Measurements from ENCODE around the gene PRKAR1B. TPM values are rescaled to one million over a fixed set of nuclear protein-coding genes. Genes with fewer than 3 reads are reported as not detected.

PRKAR1B gene
- total RNA-seq, 1 experiment from 2014 or later, result 62.0 TPM

DNA sequence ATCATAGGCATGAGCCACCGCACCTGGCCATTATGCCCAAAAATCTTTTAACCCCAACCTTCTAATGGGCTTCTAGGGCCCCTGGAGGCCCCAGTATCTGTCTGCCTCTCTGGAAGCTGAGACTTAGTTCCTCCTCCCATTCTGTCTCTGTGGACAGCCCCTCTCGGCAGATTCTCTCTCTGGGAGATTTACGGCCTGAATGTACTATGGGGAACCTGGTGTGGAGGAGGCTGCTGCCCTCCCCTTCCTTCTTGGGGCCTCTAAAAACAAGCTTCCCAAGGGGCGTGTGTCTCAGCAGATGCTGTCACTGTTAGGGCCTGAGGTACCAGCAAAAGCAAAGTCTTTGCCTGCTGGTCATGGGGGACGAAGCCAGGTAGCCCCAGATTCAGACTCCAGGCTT, 35.8 kb upstream of the PRKAR1B start:
- DNase-seq (ENCODE audit: low read depth, low spot score), result no peak
- BruUV-seq (replicated peaks), result no TSS peak
- intact Hi-C loops (cut with micrococcal nuclease; ENCODE audit: unreplicated experiment), result no loop called here
- H3K4me1 ChIP-seq (ENCODE audit: control insufficient read depth, insufficient read depth, low read length), result no peaks in the 10 kb centered on the region
- H3K4me3 ChIP-seq (ENCODE audit: low read depth in 2 of 2, low read length in 2 of 2), result no peak overlapping the region
- H3K27ac ChIP-seq (ENCODE audit: low read length), result no peak overlapping the region
- POLR2A ChIA-PET, result no interaction called here
- in situ Hi-C loops (cut with HindIII; ENCODE audit: low pct_unique_long_range_greater_than_20kb, low sequenced_read_pairs), result no loop called here
- H3K9me3 ChIP-seq (ENCODE audit: control insufficient read depth, insufficient read depth, low read depth, low read length), result no peaks in the 10 kb centered on the region
- TF ChIP-seq SIN3A (IDR thresholded peaks at IDR 0.05; ENCODE audit: borderline replicate concordance, insufficient read depth, low read depth, low read length) (no peak), POLR2AphosphoS5 (IDR thresholded peaks at IDR 0.05; ENCODE audit: low read depth, low read length) (no peak)
- TF ChIP-seq, protein P1, sequence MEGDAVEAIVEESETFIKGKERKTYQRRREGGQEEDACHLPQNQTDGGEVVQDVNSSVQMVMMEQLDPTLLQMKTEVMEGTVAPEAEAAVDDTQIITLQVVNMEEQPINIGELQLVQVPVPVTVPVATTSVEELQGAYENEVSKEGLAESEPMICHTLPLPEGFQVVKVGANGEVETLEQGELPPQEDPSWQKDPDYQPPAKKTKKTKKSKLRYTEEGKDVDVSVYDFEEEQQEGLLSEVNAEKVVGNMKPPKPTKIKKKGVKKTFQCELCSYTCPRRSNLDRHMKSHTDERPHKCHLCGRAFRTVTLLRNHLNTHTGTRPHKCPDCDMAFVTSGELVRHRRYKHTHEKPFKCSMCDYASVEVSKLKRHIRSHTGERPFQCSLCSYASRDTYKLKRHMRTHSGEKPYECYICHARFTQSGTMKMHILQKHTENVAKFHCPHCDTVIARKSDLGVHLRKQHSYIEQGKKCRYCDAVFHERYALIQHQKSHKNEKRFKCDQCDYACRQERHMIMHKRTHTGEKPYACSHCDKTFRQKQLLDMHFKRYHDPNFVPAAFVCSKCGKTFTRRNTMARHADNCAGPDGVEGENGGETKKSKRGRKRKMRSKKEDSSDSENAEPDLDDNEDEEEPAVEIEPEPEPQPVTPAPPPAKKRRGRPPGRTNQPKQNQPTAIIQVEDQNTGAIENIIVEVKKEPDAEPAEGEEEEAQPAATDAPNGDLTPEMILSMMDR (IDR thresholded peaks at IDR 0.05), result no peak
- TF ChIP-seq, protein P2, sequence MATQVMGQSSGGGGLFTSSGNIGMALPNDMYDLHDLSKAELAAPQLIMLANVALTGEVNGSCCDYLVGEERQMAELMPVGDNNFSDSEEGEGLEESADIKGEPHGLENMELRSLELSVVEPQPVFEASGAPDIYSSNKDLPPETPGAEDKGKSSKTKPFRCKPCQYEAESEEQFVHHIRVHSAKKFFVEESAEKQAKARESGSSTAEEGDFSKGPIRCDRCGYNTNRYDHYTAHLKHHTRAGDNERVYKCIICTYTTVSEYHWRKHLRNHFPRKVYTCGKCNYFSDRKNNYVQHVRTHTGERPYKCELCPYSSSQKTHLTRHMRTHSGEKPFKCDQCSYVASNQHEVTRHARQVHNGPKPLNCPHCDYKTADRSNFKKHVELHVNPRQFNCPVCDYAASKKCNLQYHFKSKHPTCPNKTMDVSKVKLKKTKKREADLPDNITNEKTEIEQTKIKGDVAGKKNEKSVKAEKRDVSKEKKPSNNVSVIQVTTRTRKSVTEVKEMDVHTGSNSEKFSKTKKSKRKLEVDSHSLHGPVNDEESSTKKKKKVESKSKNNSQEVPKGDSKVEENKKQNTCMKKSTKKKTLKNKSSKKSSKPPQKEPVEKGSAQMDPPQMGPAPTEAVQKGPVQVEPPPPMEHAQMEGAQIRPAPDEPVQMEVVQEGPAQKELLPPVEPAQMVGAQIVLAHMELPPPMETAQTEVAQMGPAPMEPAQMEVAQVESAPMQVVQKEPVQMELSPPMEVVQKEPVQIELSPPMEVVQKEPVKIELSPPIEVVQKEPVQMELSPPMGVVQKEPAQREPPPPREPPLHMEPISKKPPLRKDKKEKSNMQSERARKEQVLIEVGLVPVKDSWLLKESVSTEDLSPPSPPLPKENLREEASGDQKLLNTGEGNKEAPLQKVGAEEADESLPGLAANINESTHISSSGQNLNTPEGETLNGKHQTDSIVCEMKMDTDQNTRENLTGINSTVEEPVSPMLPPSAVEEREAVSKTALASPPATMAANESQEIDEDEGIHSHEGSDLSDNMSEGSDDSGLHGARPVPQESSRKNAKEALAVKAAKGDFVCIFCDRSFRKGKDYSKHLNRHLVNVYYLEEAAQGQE (IDR thresholded peaks at IDR 0.05; ENCODE audit: insufficient read depth in 1 of 2, low read depth in 2 of 2, low read length in 1 of 2), result no peak
- H3K36me3 ChIP-seq (ENCODE audit: control insufficient read depth, insufficient read depth, low read length), result peaks cover 19% of the 10 kb centered on the region
- no peak; the same call in 1 of the 2 replicates for ATAC-seq
- CTCF ChIA-PET, result no interaction called here
- H3K27me3 ChIP-seq (ENCODE audit: control insufficient read depth, insufficient read depth, low read length), result no peaks in the 10 kb centered on the region

DNA sequence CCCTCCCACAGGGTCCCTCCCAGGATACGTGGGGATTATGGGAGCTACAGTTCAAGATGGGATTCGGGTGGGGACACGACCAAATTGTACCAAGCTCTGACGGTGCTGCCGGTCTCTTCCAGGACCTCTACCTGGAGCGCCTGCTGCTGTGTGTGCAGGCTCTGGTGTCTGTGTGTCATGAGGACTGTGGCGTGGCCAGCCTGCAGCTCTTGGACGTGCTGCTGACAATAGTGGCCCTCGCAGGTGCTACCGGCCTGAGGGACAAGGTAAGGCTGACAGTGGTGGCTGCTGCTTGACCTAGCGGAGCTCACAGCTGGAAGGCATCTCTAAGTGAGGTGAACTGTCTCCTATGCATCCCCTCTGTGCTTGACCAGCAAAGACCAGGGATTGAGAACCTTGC, 34.5 kb upstream of the PRKAR1B start:
- in situ Hi-C loops (cut with HindIII; ENCODE audit: low pct_unique_long_range_greater_than_20kb, low sequenced_read_pairs) (no loop called here), intact Hi-C loops (cut with micrococcal nuclease; ENCODE audit: unreplicated experiment) (no loop called here)
- DNase-seq (ENCODE audit: low read depth, low spot score) (no peak), ATAC-seq (no peak)
- POLR2A ChIA-PET, result no interaction called here
- no TSS peak for BruUV-seq (replicated peaks)
- no peak overlapping the region for H3K4me3 ChIP-seq (ENCODE audit: low read depth in 2 of 2, low read length in 2 of 2)
- TF ChIP-seq, protein P2 (IDR thresholded peaks at IDR 0.05; ENCODE audit: insufficient read depth in 1 of 2, low read depth in 2 of 2, low read length in 1 of 2), result no peak
- TF ChIP-seq TCF7L2 (IDR thresholded peaks at IDR 0.05; ENCODE audit: low read depth, low read length), result no peak
- TF ChIP-seq POLR2AphosphoS5 (IDR thresholded peaks at IDR 0.05; ENCODE audit: low read depth, low read length), result no peak
- no peak for TF ChIP-seq SIN3A (IDR thresholded peaks at IDR 0.05; ENCODE audit: borderline replicate concordance, insufficient read depth, low read depth, low read length)
- TF ChIP-seq, protein P1 (IDR thresholded peaks at IDR 0.05), result no peak
- no peaks in the 10 kb centered on the region for H3K9me3 ChIP-seq (ENCODE audit: control insufficient read depth, insufficient read depth, low read depth, low read length)
- no peak overlapping the region for H3K27ac ChIP-seq (ENCODE audit: low read length)
- H3K4me1 ChIP-seq (ENCODE audit: control insufficient read depth, insufficient read depth, low read length), result no peaks in the 10 kb centered on the region
- no peaks in the 10 kb centered on the region for H3K27me3 ChIP-seq (ENCODE audit: control insufficient read depth, insufficient read depth, low read length)
- peaks cover 25% of the 10 kb centered on the region for H3K36me3 ChIP-seq (ENCODE audit: control insufficient read depth, insufficient read depth, low read length)
- CTCF ChIA-PET, result no interaction called here
